ENCODE results near the gene VWA3A.
"Not testable (repeated sequence)": the region's sequence is repeated elsewhere in the genome, so short reads cannot be mapped to it uniquely, and the experiment has no call there.

- not testable (repeated sequence) for TF ChIP-seq CTCF (conservative IDR thresholded peaks at IDR 0.05; ENCODE audit: low read depth, low read length); CHD1 (IDR thresholded peaks at IDR 0.05; ENCODE audit: low read depth, low read length); RFX5 (IDR thresholded peaks at IDR 0.05; ENCODE audit: low read depth, low read length); POLR2A (IDR thresholded peaks at IDR 0.05; ENCODE audit: low read depth, low read length); RAD21 (IDR thresholded peaks at IDR 0.05; ENCODE audit: low read length); CEBPB (IDR thresholded peaks at IDR 0.05; ENCODE audit: low read depth, low read length); FOS (IDR thresholded peaks at IDR 0.05; ENCODE audit: low read depth, low read length); USF2 (IDR thresholded peaks at IDR 0.05; ENCODE audit: low read depth, low read length); MXI1 (IDR thresholded peaks at IDR 0.05; ENCODE audit: borderline replicate concordance, low read depth, low read length); MAFK (IDR thresholded peaks at IDR 0.05; ENCODE audit: low read depth, low read length); SMC3 (IDR thresholded peaks at IDR 0.05; ENCODE audit: low read depth, low read length)
- TF ChIP-seq, protein P1, sequence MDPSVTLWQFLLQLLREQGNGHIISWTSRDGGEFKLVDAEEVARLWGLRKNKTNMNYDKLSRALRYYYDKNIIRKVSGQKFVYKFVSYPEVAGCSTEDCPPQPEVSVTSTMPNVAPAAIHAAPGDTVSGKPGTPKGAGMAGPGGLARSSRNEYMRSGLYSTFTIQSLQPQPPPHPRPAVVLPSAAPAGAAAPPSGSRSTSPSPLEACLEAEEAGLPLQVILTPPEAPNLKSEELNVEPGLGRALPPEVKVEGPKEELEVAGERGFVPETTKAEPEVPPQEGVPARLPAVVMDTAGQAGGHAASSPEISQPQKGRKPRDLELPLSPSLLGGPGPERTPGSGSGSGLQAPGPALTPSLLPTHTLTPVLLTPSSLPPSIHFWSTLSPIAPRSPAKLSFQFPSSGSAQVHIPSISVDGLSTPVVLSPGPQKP (IDR thresholded peaks at IDR 0.05; ENCODE audit: borderline replicate concordance, low read depth, low read length): not testable (repeated sequence)
Observed at GRCh38 chr16:22172642-22173041, 80.3 kb downstream of the VWA3A start.

Measured in IMR-90 (cell line).